Sigmoid colon (tissue), 4 donors: Measurements from ENCODE around the gene GRIK3.

ENCODE experiments used
- EP300 ChIP-seq, 4 donors: sonication (generic); formaldehyde crosslinking; IDR thresholded peaks; one replicate each; pipeline ENCODE4 v1.6.1; 2017; ENCODE audit warnings: antibody characterized with exemption in 4 of 4
- POLR2A ChIP-seq, 2 donors: fragments of 450-650 bp; IDR thresholded peaks; one replicate each; pipeline ENCODE4 v1.6.1; 2016; ENCODE audit warnings: antibody characterized with exemption in 2 of 2, mild to moderate bottlenecking in 2 of 2, moderate library complexity in 2 of 2
- POLR2AphosphoS5 ChIP-seq, 4 donors: sonication (generic); formaldehyde crosslinking; IDR thresholded peaks; one replicate each; pipeline ENCODE4 v1.6.1; 2017; ENCODE audit warnings: antibody characterized with exemption in 4 of 4
- TF ChIP-seq, protein P1 (sequence below), 4 experiments: fragments of 450-650 bp in 3 of 4; fragments of 200-600 bp in 1 of 4; IDR thresholded peaks; one replicate each; pipeline ENCODE4 v1.5.1; 2016 to 2019; ENCODE audit warnings: antibody characterized with exemption in 4 of 4, mild to moderate bottlenecking in 3 of 4, moderate library complexity in 2 of 4

DNA sequence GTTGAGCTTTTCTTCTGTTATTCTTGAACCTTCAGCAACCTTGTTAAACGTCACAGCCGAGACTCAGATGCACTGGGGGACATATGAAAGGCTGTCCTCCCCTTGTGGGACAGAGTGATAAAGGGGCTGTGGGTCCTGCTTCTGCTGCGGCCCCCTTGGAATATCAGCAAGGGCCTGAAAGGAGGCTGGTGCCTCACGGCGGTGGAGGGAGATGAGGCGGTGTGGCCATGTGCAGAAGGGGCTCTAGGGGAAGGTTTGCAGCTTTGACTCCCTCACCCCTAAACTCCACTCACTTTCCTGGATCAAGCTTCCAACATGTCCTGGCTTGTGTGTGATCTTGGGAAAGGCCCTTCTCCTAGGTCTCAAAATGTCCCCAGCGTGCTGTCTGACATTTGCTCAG lies 280.9 kb downstream of the GRIK3 start:
- TF ChIP-seq, protein P1, sequence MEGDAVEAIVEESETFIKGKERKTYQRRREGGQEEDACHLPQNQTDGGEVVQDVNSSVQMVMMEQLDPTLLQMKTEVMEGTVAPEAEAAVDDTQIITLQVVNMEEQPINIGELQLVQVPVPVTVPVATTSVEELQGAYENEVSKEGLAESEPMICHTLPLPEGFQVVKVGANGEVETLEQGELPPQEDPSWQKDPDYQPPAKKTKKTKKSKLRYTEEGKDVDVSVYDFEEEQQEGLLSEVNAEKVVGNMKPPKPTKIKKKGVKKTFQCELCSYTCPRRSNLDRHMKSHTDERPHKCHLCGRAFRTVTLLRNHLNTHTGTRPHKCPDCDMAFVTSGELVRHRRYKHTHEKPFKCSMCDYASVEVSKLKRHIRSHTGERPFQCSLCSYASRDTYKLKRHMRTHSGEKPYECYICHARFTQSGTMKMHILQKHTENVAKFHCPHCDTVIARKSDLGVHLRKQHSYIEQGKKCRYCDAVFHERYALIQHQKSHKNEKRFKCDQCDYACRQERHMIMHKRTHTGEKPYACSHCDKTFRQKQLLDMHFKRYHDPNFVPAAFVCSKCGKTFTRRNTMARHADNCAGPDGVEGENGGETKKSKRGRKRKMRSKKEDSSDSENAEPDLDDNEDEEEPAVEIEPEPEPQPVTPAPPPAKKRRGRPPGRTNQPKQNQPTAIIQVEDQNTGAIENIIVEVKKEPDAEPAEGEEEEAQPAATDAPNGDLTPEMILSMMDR (IDR thresholded peaks at IDR 0.05), result no peak
- TF ChIP-seq POLR2AphosphoS5 (IDR thresholded peaks at IDR 0.05), result no peak
- no peak for TF ChIP-seq POLR2A (IDR thresholded peaks at IDR 0.05)
- TF ChIP-seq EP300 (IDR thresholded peaks at IDR 0.05), result no peak
